HCT116 (cell line): ENCODE data around the gene RHOU. TPM values are rescaled to one million over a fixed set of nuclear protein-coding genes. Genes with fewer than 3 reads are reported as not detected.

Experiments used
- ATAC-seq: fragments of 200-7000 bp; cut with Tn5 transposase; 2 replicates; pipeline ENCODE4 v1.9.1; 2020; ENCODE audit warnings: mild to moderate bottlenecking, moderate library complexity
- BruUV-seq: library from RNA; stranded (reverse); fragments of 400-500 nt; replicated peaks from 2 replicates; lab custom pipeline; 2021; lab: Mats Ljungman, UMichigan
- CTCF ChIA-PET: fragments of 300-600 bp; sonication (Branson Sonifier 250); formaldehyde crosslinking; loops from one replicate; lab custom pipeline; 2021; ENCODE audit warnings: antibody characterized with exemption; lab: Charles Lee
- POLR2A ChIA-PET: fragments of 300-600, 350-600 bp; sonication (Branson Sonifier 250); formaldehyde crosslinking; loops from one replicate; lab custom pipeline; 2021; ENCODE audit warnings: antibody characterized with exemption; lab: Charles Lee
- RAD21 ChIA-PET, 2 experiments: fragments of 300-600 bp; sonication (Branson Sonifier 250); formaldehyde crosslinking; loops; one replicate each; lab custom pipeline; 2023; ENCODE audit warnings: low total read pairs in 2 of 2; ENCODE audit not compliant: uncharacterized antibody in 2 of 2, unreplicated experiment in 2 of 2, low non-redundant PET in 1 of 2; lab: Charles Lee
- DNase-seq: peaks from one replicate; pipeline ENCODE4 v3.0.0-alpha.2; 2010; ENCODE audit warnings: low read depth, low spot score
- H2AFZ ChIP-seq: fragments of 200-600 bp; shearing (Covaris generic), sonication (generic); 2 replicates; pipeline ENCODE4 v1.6.1; 2017; ENCODE audit warnings: low read depth, mixed run types, mixed read lengths, antibody characterized with exemption, low read length; ENCODE audit not compliant: poor library complexity, severe bottlenecking
- H3K27ac ChIP-seq: 2 replicates; pipeline ENCODE4 v1.5.1; 2012; ENCODE audit warnings: low read depth, low read length
- H3K27me3 ChIP-seq: fragments of 200-600 bp; sonication (generic); 2 replicates; pipeline ENCODE4 v1.6.1; 2016; ENCODE audit warnings: mixed run types, low read length, mixed read lengths; ENCODE audit not compliant: insufficient read depth
- H3K36me3 ChIP-seq, 2 experiments: fragments of 200-500 bp in 1 of 2; fragments of 200-600 bp in 1 of 2; sonication (Bioruptor generic) in 1 of 2; sonication (generic) in 1 of 2; 2 replicates each; pipeline versions ENCODE4 v1.5.1 to v1.6.1; 2014 to 2016; ENCODE audit warnings: low read length in 2 of 2, inconsistent platforms in 1 of 2, mixed read lengths in 1 of 2, mixed run types in 1 of 2; ENCODE audit not compliant: insufficient read depth in 2 of 2, control insufficient read depth in 1 of 2
- H3K4me1 ChIP-seq, 2 experiments: fragments of 200-600 bp in 1 of 2; sonication (generic) in 1 of 2; 2 replicates each; pipeline versions ENCODE4 v1.5.1 to v1.6.1; 2012 to 2017; ENCODE audit warnings: low read length in 2 of 2, inconsistent platforms in 1 of 2, mild to moderate bottlenecking in 1 of 2, mixed read lengths in 1 of 2, mixed run types in 1 of 2, moderate library complexity in 1 of 2; ENCODE audit not compliant: insufficient read depth in 2 of 2, control insufficient read depth in 1 of 2
- H3K4me2 ChIP-seq: fragments of 200-600 bp; sonication (generic); 2 replicates; pipeline ENCODE4 v1.6.1; 2017; ENCODE audit warnings: mixed run types, low read length, mixed read lengths
- H3K4me3 ChIP-seq, 2 experiments: fragments of 200-600 bp in 1 of 2; sonication (generic) in 1 of 2; replicated peaks in 1 of 2; 2 replicates each; pipeline ENCODE4 v1.5.1; 2011 to 2016; ENCODE audit warnings: low read length in 2 of 2, control low read depth in 1 of 2, low read depth in 1 of 2, mild to moderate bottlenecking in 1 of 2, mixed read lengths in 1 of 2, mixed run types in 1 of 2
- H3K79me2 ChIP-seq: fragments of 200-600 bp; sonication (generic); 2 replicates; pipeline ENCODE4 v1.6.1; 2017; ENCODE audit warnings: mild to moderate bottlenecking, mixed run types, low read length, moderate library complexity, mixed read lengths; ENCODE audit not compliant: insufficient read depth
- H3K9ac ChIP-seq: fragments of 200-600 bp; sonication (generic); 2 replicates; pipeline ENCODE4 v1.6.1; 2016; ENCODE audit warnings: low read length, mixed read lengths
- H3K9me2 ChIP-seq: fragments of 200-600 bp; sonication (generic), shearing (Covaris generic); 2 replicates; pipeline ENCODE4 v1.6.1; 2017; ENCODE audit warnings: mixed run types, mild to moderate bottlenecking, moderate library complexity; ENCODE audit not compliant: insufficient read depth
- H3K9me3 ChIP-seq, 2 experiments: fragments of 200-500 bp in 1 of 2; fragments of 200-600 bp in 1 of 2; sonication (Bioruptor generic) in 1 of 2; sonication (generic) in 1 of 2; 2 replicates each; pipeline ENCODE4 v1.6.1; 2014 to 2017; ENCODE audit warnings: low read length in 2 of 2, mixed read lengths in 2 of 2, inconsistent platforms in 1 of 2, low read depth in 1 of 2, mild to moderate bottlenecking in 1 of 2, mixed run types in 1 of 2, moderate library complexity in 1 of 2; ENCODE audit not compliant: control insufficient read depth in 1 of 2, insufficient read depth in 1 of 2
- H4K20me1 ChIP-seq: fragments of 200-600 bp; sonication (generic), shearing (Covaris generic); 2 replicates; pipeline ENCODE4 v1.6.1; 2017; ENCODE audit warnings: mixed run types, mild to moderate bottlenecking, moderate library complexity; ENCODE audit not compliant: insufficient read depth
- CBX3 ChIP-seq: IDR thresholded peaks from 2 replicates; pipeline ENCODE4 v1.6.1; 2012; ENCODE audit warnings: low read depth
- ELF1 ChIP-seq: IDR thresholded peaks from 2 replicates; pipeline ENCODE4 v1.6.1; 2012; ENCODE audit warnings: low read depth, borderline replicate concordance
- EZH2 ChIP-seq: fragments of 200-600 bp; sonication (generic); IDR thresholded peaks from 2 replicates; pipeline ENCODE4 v1.6.1; 2017; ENCODE audit warnings: antibody characterized with exemption, mixed run types
- FOSL1 ChIP-seq: IDR thresholded peaks from 2 replicates; pipeline ENCODE4 v1.6.1; 2012; ENCODE audit warnings: low read depth
- SRF ChIP-seq: IDR thresholded peaks from 2 replicates; pipeline ENCODE4 v1.6.1; 2012; ENCODE audit warnings: low read depth
- TCF7L2 ChIP-seq: IDR thresholded peaks from 2 replicates; pipeline ENCODE4 v1.7.0; 2011; ENCODE audit warnings: borderline replicate concordance, inconsistent platforms; ENCODE audit not compliant: insufficient read depth, insufficient read length; ENCODE audit errors: extremely low read depth
- YY1 ChIP-seq: IDR thresholded peaks from 2 replicates; pipeline ENCODE4 v1.6.1; 2011; ENCODE audit warnings: low read length, low read depth, moderate library complexity, mild to moderate bottlenecking; ENCODE audit not compliant: insufficient replicate concordance; ENCODE audit errors: extremely low read depth
- ZNF274 ChIP-seq: fragments of 200-500 bp; sonication (Bioruptor generic); IDR thresholded peaks from 2 replicates; pipeline ENCODE4 v1.6.1; 2014; ENCODE audit warnings: mild to moderate bottlenecking, low read depth, low read length, inconsistent platforms
- intact Hi-C: fragments of 100-400 bp; cut with micrococcal nuclease; formaldehyde crosslinking; loops from 2 replicates; pipeline ENCODE4 v1.10.0; 2022
- total RNA-seq: library from RNA; stranded (reverse); gene quantifications from one replicate; pipeline ENCODE4 v1.2.1, GENCODE V29; 2021; ENCODE audit not compliant: unreplicated experiment
- TF ChIP-seq, protein P1 (sequence below): IDR thresholded peaks from 2 replicates; pipeline ENCODE4 v1.6.1; 2012; ENCODE audit warnings: low read depth

RHOU gene
- total RNA-seq, 1 experiment from 2014 or later: 4.0 TPM

DNA sequence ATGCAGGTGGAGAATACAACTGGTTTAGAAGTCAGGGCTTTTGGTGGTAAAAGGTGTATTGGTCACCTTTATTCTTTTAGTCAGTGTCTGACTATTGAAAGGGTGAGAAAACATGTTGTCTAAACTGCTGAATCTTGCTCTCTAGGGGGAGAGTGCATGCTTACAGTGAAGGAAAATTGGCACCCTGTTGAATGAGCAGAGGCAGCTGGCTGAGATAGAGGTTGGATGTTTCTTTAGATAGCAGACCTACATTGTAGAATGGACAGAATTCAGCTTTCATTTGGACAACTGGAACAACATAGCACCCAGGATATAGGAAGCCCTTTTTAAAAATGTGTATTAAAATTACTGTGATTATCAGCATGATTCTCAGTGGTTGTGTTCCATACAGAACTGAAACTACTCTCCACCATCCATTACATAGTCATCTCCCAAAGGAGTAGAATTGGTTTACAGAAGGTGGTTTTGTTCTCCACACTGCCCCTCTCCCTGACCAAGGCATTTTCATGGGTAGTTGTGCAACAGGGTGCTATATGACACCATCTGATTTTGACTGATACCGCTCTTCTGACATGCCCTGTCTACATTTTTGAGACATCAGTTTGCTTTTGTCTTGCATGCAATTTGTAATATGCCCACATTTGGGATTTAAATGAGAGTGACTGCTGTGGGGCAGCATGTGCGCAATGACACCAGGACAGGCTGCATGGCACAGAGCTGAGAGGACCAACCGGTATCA lies 16.2 kb downstream of the RHOU start:
- H3K4me2 ChIP-seq: no peak overlapping the region
- TF ChIP-seq TCF7L2 (no peak), ELF1 (no peak), EZH2 (no peak), FOSL1 (no peak), ZNF274 (no peak), CBX3 (no peak), SRF (no peak), YY1 (no peak)
- TF ChIP-seq, protein P1, sequence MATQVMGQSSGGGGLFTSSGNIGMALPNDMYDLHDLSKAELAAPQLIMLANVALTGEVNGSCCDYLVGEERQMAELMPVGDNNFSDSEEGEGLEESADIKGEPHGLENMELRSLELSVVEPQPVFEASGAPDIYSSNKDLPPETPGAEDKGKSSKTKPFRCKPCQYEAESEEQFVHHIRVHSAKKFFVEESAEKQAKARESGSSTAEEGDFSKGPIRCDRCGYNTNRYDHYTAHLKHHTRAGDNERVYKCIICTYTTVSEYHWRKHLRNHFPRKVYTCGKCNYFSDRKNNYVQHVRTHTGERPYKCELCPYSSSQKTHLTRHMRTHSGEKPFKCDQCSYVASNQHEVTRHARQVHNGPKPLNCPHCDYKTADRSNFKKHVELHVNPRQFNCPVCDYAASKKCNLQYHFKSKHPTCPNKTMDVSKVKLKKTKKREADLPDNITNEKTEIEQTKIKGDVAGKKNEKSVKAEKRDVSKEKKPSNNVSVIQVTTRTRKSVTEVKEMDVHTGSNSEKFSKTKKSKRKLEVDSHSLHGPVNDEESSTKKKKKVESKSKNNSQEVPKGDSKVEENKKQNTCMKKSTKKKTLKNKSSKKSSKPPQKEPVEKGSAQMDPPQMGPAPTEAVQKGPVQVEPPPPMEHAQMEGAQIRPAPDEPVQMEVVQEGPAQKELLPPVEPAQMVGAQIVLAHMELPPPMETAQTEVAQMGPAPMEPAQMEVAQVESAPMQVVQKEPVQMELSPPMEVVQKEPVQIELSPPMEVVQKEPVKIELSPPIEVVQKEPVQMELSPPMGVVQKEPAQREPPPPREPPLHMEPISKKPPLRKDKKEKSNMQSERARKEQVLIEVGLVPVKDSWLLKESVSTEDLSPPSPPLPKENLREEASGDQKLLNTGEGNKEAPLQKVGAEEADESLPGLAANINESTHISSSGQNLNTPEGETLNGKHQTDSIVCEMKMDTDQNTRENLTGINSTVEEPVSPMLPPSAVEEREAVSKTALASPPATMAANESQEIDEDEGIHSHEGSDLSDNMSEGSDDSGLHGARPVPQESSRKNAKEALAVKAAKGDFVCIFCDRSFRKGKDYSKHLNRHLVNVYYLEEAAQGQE: no peak
- DNase-seq (no peak), ATAC-seq (no peak)
- POLR2A ChIA-PET: no interaction called here
- no peak overlapping the region for H2AFZ ChIP-seq
- no peaks in the 10 kb centered on the region for H3K9me2 ChIP-seq
- H3K27ac ChIP-seq: no peak overlapping the region
- no TSS peak for BruUV-seq
- H3K27me3 ChIP-seq: peaks cover 35% of the 10 kb centered on the region
- H3K4me1 ChIP-seq: no peaks in the 10 kb centered on the region
- CTCF ChIA-PET: no interaction called here
- intact Hi-C loops: no loop called here
- no peak overlapping the region for H3K9ac ChIP-seq
- H3K36me3 ChIP-seq: no peaks in the 10 kb centered on the region
- H3K4me3 ChIP-seq: no peak overlapping the region
- RAD21 ChIA-PET: no interaction called here
- no peaks in the 10 kb centered on the region for H4K20me1 ChIP-seq
- no peaks in the 10 kb centered on the region for H3K9me3 ChIP-seq
- H3K79me2 ChIP-seq: no peaks in the 10 kb centered on the region
